ENCODE measurements around the gene APPL2.

GRCh38 chr12:105256921-105257320 lies 20.9 kb upstream of the APPL2 start:
- TF ChIP-seq CTCF (IDR thresholded peaks at IDR 0.05) (no peak), POLR2AphosphoS5 (IDR thresholded peaks at IDR 0.05) (no peak), EP300 (IDR thresholded peaks at IDR 0.05) (no peak)

All from stomach (tissue), 4 donors.